ENCODE data around the gene ZNF613.
"Not testable (repeated sequence)": the region's sequence is repeated elsewhere in the genome, so short reads cannot be mapped to it uniquely, and the experiment has no call there.

The ZNF613 gene

GRCh38 chr19:51926784-51927741, at the start of gene ZNF613:
TSS of gene ZNF613 (plus strand) at chr19:51927472. CDS start at chr19:51936221, 8,749 bp downstream.
- DNase-seq (ENCODE audit: low read depth in 2 of 2) = peak; percentile 72 to 76

DNA sequence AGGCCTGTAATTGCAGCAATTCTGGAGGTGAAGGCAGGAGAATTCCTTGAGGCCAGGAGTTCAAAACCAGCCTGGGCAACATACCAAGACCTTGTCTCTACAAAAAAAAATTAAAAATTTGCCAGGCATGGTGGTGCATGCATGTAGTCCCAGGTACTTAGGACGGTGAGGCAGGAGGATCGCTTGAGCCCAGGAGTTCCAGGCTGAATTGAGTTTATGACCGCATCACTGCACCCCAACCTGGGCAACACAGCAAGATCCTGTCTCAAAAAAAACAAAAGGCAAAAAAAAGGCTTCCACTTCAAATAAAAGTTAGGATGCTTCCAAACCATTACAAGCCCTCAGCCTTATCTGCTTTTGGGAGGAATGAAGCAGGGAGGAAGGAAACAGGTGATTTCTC, 44.8 kb upstream of the ZNF613 start:
- no peak for DNase-seq (ENCODE audit: low read depth in 2 of 2)

GRCh38 chr19:51884713-51885112, 42.6 kb upstream of the ZNF613 start:
- no peak for DNase-seq (ENCODE audit: low read depth in 2 of 2)

- DNase-seq (ENCODE audit: low read depth in 2 of 2) = peak; percentile 38 to 55
Observed at GRCh38 chr19:51887522-51888498, 39.5 kb upstream of the ZNF613 start, which contains the start of gene ZNF577. TSS of gene ZNF577 (minus strand) at chr19:51887951. CDS start at chr19:51880382, 7,569 bp downstream.

DNA sequence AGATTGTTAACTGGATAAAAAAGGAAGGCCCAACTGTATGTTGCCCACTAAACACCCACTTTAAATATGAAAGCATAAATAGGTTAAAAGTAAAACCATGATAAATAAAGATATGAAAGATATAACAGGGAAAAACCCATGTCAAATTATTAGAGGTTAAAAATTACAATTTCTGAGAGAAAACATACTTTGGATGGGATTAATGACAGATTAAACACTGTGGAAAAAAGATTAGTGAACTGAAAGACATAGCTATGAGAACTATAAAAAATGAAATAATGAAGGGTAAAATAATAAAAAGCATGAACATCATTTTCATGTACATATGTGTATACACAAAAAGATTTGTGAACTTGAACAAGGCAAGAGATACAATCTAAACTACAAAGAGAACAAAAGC, 37.3 kb upstream of the ZNF613 start:
- DNase-seq (ENCODE audit: low read depth in 2 of 2) = no peak

- DNase-seq (ENCODE audit: low read depth in 2 of 2) = no peak
Observed at GRCh38 chr19:51891193-51891747, 36.0 kb upstream of the ZNF613 start.

DNA sequence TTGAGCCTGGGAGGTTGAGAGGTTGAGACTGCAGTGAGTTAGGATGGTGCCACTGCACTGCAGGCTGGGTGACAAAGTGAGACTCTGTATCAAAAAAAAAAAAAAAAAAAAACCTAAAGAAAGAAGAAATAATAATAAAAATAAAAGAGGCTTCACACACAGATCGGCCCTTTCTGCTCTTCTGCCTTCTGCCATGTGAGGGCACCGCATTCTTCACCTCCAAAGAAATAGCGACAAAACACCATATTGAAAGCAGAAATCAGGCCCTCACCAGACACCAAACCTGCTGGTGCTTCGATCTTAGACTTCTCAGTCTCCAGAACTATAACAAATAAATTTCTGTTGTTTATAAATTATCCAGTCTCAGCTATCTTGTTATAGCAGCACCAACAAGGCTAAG, 25.4 kb upstream of the ZNF613 start:
- DNase-seq (ENCODE audit: low read depth in 2 of 2) = no peak

DNA sequence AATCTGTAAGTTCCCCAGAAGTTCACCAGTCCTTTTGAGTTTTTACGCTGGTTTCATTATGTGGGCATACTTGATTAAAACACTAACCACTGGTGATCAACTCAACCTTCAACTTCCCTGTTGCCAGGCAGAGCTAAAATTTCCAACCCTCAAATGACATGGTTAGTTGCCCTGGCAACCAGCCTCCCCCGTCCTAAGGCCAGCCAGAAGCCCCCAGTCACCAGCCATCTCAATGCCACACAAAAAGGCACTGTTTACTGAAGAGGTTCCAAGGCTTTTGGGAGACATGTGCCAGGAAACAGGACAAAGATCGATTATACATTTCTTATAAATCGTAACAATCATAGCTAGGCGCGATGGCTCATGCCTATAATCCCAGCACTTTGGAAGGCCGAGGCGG, 24.1 kb upstream of the ZNF613 start:
- no peak for DNase-seq (ENCODE audit: low read depth in 2 of 2)

GRCh38 chr19:51904331-51905165, 22.7 kb upstream of the ZNF613 start, which contains the start of gene ZNF649:
TSS of gene ZNF649 (minus strand) at chr19:51905017. CDS start at chr19:51900107, 4,910 bp downstream.
- DNase-seq (ENCODE audit: low read depth in 2 of 2) = peak; percentile 72 to 73

- no peak for DNase-seq (ENCODE audit: low read depth in 2 of 2)
Observed at GRCh38 chr19:51905206-51905605, 22.1 kb upstream of the ZNF613 start.

GRCh38 chr19:51905639-51906038, 21.6 kb upstream of the ZNF613 start:
- DNase-seq (ENCODE audit: low read depth in 2 of 2) = not testable (repeated sequence)

GRCh38 chr19:51906108-51906507, 21.2 kb upstream of the ZNF613 start:
- DNase-seq (ENCODE audit: low read depth in 2 of 2) = not testable (repeated sequence)

- DNase-seq (ENCODE audit: low read depth in 2 of 2) = not testable (repeated sequence)
Observed at GRCh38 chr19:51907981-51908380, 19.3 kb upstream of the ZNF613 start.

- no peak for DNase-seq (ENCODE audit: low read depth in 2 of 2)
Observed at GRCh38 chr19:51915324-51915867, 11.9 kb upstream of the ZNF613 start.

DNA sequence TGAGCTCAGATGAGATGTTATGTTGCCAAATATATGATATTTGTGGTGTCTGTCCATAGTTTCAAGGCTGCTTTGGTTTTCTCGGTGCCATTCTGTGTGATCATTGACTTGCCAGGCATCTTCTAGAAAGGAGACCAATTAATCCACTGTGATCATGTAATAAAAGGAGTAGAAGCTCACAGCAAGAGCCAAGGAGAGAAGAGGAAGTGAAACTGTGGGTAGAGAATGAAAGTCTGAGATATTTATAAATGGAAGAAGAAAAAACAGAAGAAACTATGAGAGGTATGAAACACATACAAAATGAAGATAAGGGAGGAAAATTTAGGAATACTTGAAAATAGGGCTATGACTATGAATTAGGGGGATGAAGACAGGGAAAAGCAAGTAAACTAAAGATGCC, 11.1 kb upstream of the ZNF613 start:
- no peak for DNase-seq (ENCODE audit: low read depth in 2 of 2)

- no peak for DNase-seq (ENCODE audit: low read depth in 2 of 2)
Observed at GRCh38 chr19:51919606-51920005, 7.7 kb upstream of the ZNF613 start.

DNA sequence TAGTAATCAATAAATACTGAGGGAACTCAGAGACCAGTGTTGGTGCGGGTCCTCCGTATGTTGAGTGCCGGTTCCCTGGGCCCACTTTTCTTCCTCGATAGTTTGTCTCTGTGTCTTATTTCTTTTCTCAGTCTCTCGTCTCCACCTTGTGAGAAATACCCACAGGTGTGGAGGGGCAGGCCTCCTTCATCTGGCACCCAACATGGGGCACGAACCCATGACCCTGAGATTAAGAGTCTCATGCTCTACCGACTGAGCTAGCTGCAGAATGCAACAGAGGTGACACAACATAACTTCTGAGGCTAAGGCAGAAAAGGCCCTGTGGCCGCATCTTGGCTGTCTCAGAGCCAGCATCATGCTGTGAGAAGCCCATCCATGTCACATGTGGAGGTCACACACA, 5.3 kb upstream of the ZNF613 start:
- DNase-seq (ENCODE audit: low read depth in 2 of 2) = no peak

DNA sequence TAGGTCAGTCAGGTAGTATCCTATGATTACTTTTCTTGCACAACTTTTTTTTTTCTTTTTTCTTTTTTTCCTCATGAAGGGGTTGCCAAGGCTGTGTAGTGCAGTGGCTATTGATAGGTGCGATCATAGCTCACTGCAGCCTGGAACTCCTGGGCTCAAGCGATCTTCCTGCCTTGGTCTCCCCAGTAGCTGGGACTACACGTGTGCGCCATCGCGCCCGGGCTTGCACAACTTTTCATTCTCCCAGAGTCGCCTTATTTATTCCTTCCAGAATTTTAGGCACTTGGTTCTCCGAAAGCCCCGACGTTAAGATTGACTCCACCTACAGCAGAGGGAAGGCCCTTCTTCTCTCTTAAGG, 867 bp upstream of the ZNF613 start:
- DNase-seq (ENCODE audit: low read depth in 2 of 2) = no peak

DNA sequence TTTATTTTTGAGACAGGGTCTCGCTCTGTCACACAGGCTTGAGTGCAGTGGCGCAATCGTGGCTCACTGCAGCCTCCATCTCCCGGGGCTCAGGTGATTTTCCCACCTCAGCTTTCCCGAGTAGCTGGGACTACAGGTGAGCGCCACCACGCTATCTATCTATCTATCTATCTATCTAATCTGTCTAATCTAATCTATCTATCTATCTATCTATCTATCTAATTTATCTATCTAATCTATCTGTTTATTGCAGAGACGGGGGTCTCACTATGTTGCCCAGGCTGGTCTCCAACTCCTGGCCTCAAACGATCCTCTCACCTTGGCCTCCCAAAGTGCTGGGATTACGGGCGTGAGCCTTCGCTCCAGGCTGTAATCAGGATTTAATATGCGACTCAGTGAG, 587 bp downstream of the ZNF613 start:
- no peak for DNase-seq (ENCODE audit: low read depth in 2 of 2)

GRCh38 chr19:51931921-51932320, 4.6 kb downstream of the ZNF613 start:
- DNase-seq (ENCODE audit: low read depth in 2 of 2) = no peak

GRCh38 chr19:51938936-51939335, 11.7 kb downstream of the ZNF613 start:
- DNase-seq (ENCODE audit: low read depth in 2 of 2) = no peak

Data from stimulated activated CD4-positive, alpha-beta T cell treated with anti-CD3 and anti-CD28 coated beads, Interleukin-4, amount 100 ng/mL, for 48 hours (primary cell).